ENCODE results near the gene HACD2. TPM values are rescaled to one million over a fixed set of nuclear protein-coding genes. Genes with fewer than 3 reads are reported as not detected.
A peak's percentile ranks its signal among the peaks of the same experiment; 100 is the strongest.

HACD2 gene
- total RNA-seq, 1 donor from 2014 or later: 13.9 TPM

- no peak overlapping the region for H3K4me3 Mint-ChIP-seq (ENCODE audit: unreplicated experiment)
- DNase-seq (ENCODE audit: low spot score): no peak
Observed at GRCh38 chr3:123469323-123469995, 115.4 kb downstream of the HACD2 start.

GRCh38 chr3:123467046-123467445, 117.8 kb downstream of the HACD2 start:
- Mint-ChIP-seq H3K4me1 (ENCODE audit: unreplicated experiment) (no peaks in the 10 kb centered on the region), H3K27ac (ENCODE audit: unreplicated experiment) (no peak overlapping the region), H3K27me3 (ENCODE audit: unreplicated experiment) (peaks cover 4% of the 10 kb centered on the region), H3K36me3 (ENCODE audit: low read depth, unreplicated experiment) (no peaks in the 10 kb centered on the region), H3K9me3 (ENCODE audit: unreplicated experiment) (no peaks in the 10 kb centered on the region), H3K4me3 (ENCODE audit: unreplicated experiment) (no peak overlapping the region)
- no peak for DNase-seq (ENCODE audit: low spot score)
- TF ChIP-seq CTCF (IDR thresholded peaks at IDR 0.05; ENCODE audit: unreplicated experiment): no peak

More at GRCh38 chr3:123469323-123469995, 115.4 kb downstream of the HACD2 start:
- H3K9me3 Mint-ChIP-seq (ENCODE audit: unreplicated experiment): no peaks in the 10 kb centered on the region
- peaks cover 4% of the 10 kb centered on the region for H3K27me3 Mint-ChIP-seq (ENCODE audit: unreplicated experiment)
- H3K36me3 Mint-ChIP-seq (ENCODE audit: low read depth, unreplicated experiment): no peaks in the 10 kb centered on the region
- H3K4me1 Mint-ChIP-seq (ENCODE audit: unreplicated experiment): no peaks in the 10 kb centered on the region
- H3K27ac Mint-ChIP-seq (ENCODE audit: unreplicated experiment): no peak overlapping the region
- no peak for TF ChIP-seq CTCF (IDR thresholded peaks at IDR 0.05; ENCODE audit: unreplicated experiment)

- no peak for DNase-seq (ENCODE audit: low spot score)
- H3K27ac Mint-ChIP-seq (ENCODE audit: unreplicated experiment): no peak overlapping the region
- TF ChIP-seq CTCF (IDR thresholded peaks at IDR 0.05; ENCODE audit: unreplicated experiment): no peak
- peaks cover 4% of the 10 kb centered on the region for H3K27me3 Mint-ChIP-seq (ENCODE audit: unreplicated experiment)
- no peaks in the 10 kb centered on the region for H3K4me1 Mint-ChIP-seq (ENCODE audit: unreplicated experiment)
- H3K4me3 Mint-ChIP-seq (ENCODE audit: unreplicated experiment): no peak overlapping the region
- no peaks in the 10 kb centered on the region for H3K9me3 Mint-ChIP-seq (ENCODE audit: unreplicated experiment)
- H3K36me3 Mint-ChIP-seq (ENCODE audit: low read depth, unreplicated experiment): no peaks in the 10 kb centered on the region
Observed at GRCh38 chr3:123464211-123464610, 120.6 kb downstream of the HACD2 start.

GRCh38 chr3:123459862-123460261, 125.0 kb downstream of the HACD2 start:
- Mint-ChIP-seq H3K27ac (ENCODE audit: unreplicated experiment) (no peak overlapping the region), H3K9me3 (ENCODE audit: unreplicated experiment) (no peaks in the 10 kb centered on the region), H3K4me1 (ENCODE audit: unreplicated experiment) (peaks cover 9% of the 10 kb centered on the region), H3K36me3 (ENCODE audit: low read depth, unreplicated experiment) (no peaks in the 10 kb centered on the region), H3K27me3 (ENCODE audit: unreplicated experiment) (no peaks in the 10 kb centered on the region), H3K4me3 (ENCODE audit: unreplicated experiment) (no peak overlapping the region)
- DNase-seq (ENCODE audit: low spot score): no peak
- TF ChIP-seq CTCF (IDR thresholded peaks at IDR 0.05; ENCODE audit: unreplicated experiment): no peak

GRCh38 chr3:123458255-123458654, 126.6 kb downstream of the HACD2 start:
- Mint-ChIP-seq H3K9me3 (ENCODE audit: unreplicated experiment) (no peaks in the 10 kb centered on the region), H3K4me1 (ENCODE audit: unreplicated experiment) (peaks cover 9% of the 10 kb centered on the region), H3K4me3 (ENCODE audit: unreplicated experiment) (no peak overlapping the region), H3K36me3 (ENCODE audit: low read depth, unreplicated experiment) (no peaks in the 10 kb centered on the region), H3K27ac (ENCODE audit: unreplicated experiment) (peak overlapping the region; percentile 10), H3K27me3 (ENCODE audit: unreplicated experiment) (no peaks in the 10 kb centered on the region)
- no peak for DNase-seq (ENCODE audit: low spot score)
- no peak for TF ChIP-seq CTCF (IDR thresholded peaks at IDR 0.05; ENCODE audit: unreplicated experiment)

All from endothelial cell (in vitro differentiated cells).